Measurements from ENCODE around the gene MARCOL.

Gene MARCOL

DNA sequence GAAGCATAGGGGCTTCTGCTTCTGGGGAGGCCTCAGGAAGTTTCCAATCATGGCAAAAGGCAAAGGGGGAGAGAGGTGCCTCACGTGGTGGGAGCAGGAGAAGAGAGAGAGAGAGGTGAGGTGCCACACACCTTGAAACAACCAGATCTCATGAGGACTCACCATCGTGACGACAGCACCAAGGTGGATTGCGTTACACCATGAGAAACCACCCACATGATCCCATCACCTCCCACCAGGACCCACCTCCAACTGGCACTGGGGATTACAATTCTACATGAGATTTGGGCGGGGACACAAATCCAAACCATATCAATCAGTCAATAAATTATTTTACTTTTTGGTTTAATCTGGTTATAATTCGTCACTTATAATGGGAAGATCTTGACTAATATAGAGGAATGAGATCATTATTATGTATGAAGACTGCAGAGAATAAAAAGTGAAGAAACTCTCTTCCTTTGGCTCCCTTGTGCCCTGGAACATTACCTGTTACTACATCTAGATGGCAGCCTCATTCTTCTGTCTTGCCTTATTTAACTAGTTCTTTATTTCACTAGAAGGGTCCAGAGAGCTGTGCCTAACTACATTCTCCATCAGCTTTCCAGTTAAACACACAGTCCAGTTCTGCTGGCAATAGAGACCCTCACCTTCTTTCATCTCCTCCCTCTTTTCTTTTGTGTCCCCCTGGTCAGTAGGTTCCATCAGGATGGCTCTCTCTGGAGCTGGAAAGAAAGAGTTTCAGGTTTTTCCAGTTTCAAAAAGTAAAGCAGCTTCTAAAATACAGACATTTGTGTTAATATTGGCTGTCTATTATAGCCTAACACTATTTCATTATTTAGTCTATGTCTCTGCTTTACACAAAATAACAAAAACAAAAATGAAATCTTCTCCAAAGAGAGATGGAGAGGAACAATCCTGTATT is 52.2 kb downstream of the MARCOL start:
- H3K4me3 ChIP-seq (ENCODE audit: low read depth, low read length) = no peak overlapping the region
- DNase-seq (ENCODE audit: low read depth) = peak; percentile 11
- TF ChIP-seq, protein P1, sequence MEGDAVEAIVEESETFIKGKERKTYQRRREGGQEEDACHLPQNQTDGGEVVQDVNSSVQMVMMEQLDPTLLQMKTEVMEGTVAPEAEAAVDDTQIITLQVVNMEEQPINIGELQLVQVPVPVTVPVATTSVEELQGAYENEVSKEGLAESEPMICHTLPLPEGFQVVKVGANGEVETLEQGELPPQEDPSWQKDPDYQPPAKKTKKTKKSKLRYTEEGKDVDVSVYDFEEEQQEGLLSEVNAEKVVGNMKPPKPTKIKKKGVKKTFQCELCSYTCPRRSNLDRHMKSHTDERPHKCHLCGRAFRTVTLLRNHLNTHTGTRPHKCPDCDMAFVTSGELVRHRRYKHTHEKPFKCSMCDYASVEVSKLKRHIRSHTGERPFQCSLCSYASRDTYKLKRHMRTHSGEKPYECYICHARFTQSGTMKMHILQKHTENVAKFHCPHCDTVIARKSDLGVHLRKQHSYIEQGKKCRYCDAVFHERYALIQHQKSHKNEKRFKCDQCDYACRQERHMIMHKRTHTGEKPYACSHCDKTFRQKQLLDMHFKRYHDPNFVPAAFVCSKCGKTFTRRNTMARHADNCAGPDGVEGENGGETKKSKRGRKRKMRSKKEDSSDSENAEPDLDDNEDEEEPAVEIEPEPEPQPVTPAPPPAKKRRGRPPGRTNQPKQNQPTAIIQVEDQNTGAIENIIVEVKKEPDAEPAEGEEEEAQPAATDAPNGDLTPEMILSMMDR (IDR thresholded peaks at IDR 0.05; ENCODE audit: insufficient read depth, low read depth, low read length, missing control alignments) = peak; percentile 29

All from GM12865 (cell line).